ENCODE measurements around the gene SBK3. TPM values are rescaled to one million over a fixed set of nuclear protein-coding genes. Genes with fewer than 3 reads are reported as not detected.

Gene SBK3
- total RNA-seq, 1 donor: under 0.01 TPM

- TF ChIP-seq CTCF (IDR thresholded peaks at IDR 0.05; ENCODE audit: insufficient read depth, low read depth, low read length): no peak
- no peak overlapping the region for H3K4me3 ChIP-seq (ENCODE audit: low read depth, low read length)
- DNase-seq (ENCODE audit: low read depth): no peak
These were observed 4.3 kb downstream of the SBK3 start for GRCh38 chr19:55541091-55541490.

GRCh38 chr19:55540619-55541018 lies 4.7 kb downstream of the SBK3 start:
- H3K4me3 ChIP-seq (ENCODE audit: low read depth, low read length): no peak overlapping the region
- DNase-seq (ENCODE audit: low read depth): no peak
- TF ChIP-seq CTCF (IDR thresholded peaks at IDR 0.05; ENCODE audit: insufficient read depth, low read depth, low read length): no peak

- H3K4me3 ChIP-seq (ENCODE audit: low read depth, low read length): no peak overlapping the region
- no peak for DNase-seq (ENCODE audit: low read depth)
- no peak for TF ChIP-seq CTCF (IDR thresholded peaks at IDR 0.05; ENCODE audit: insufficient read depth, low read depth, low read length)
These were observed 6.0 kb downstream of the SBK3 start for GRCh38 chr19:55539090-55539984.

GRCh38 chr19:55538132-55538531 lies 7.2 kb downstream of the SBK3 start:
- no peak overlapping the region for H3K4me3 ChIP-seq (ENCODE audit: low read depth, low read length)
- TF ChIP-seq CTCF (IDR thresholded peaks at IDR 0.05; ENCODE audit: insufficient read depth, low read depth, low read length): no peak
- DNase-seq (ENCODE audit: low read depth): no peak

- H3K4me3 ChIP-seq (ENCODE audit: low read depth, low read length): no peak overlapping the region
- no peak for TF ChIP-seq CTCF (IDR thresholded peaks at IDR 0.05; ENCODE audit: insufficient read depth, low read depth, low read length)
- no peak for DNase-seq (ENCODE audit: low read depth)
These were observed 7.6 kb downstream of the SBK3 start for GRCh38 chr19:55537741-55538111.

- TF ChIP-seq CTCF (IDR thresholded peaks at IDR 0.05; ENCODE audit: insufficient read depth, low read depth, low read length): no peak
- no peak within 1 kb of the TSS for H3K4me3 ChIP-seq (ENCODE audit: low read depth, low read length)
- DNase-seq (ENCODE audit: low read depth): no peak
These were observed 8.2 kb downstream of the SBK3 start, which contains the start of gene SBK2 for GRCh38 chr19:55536951-55537740. TSS of gene SBK2 (minus strand) at chr19:55537133. CDS start at chr19:55536294, 839 bp downstream.

Measured in fibroblast of villous mesenchyme (primary cell).